Stimulated activated CD8-positive, alpha-beta memory T cell treated with anti-CD3 and anti-CD28 coated beads, Interleukin-2, amount 100 ng/mL, for 48 hours (primary cell): ENCODE measurements around the gene DOCK8.
"Not testable (repeated sequence)": the region's sequence is repeated elsewhere in the genome, so short reads cannot be mapped to it uniquely, and the experiment has no call there.

ENCODE experiments used
- DNase-seq, 2 donors: peaks; one replicate each; pipeline ENCODE4 v3.0.0-alpha.2; 2020; ENCODE audit warnings: low read depth in 2 of 2

The DOCK8 gene

DNA sequence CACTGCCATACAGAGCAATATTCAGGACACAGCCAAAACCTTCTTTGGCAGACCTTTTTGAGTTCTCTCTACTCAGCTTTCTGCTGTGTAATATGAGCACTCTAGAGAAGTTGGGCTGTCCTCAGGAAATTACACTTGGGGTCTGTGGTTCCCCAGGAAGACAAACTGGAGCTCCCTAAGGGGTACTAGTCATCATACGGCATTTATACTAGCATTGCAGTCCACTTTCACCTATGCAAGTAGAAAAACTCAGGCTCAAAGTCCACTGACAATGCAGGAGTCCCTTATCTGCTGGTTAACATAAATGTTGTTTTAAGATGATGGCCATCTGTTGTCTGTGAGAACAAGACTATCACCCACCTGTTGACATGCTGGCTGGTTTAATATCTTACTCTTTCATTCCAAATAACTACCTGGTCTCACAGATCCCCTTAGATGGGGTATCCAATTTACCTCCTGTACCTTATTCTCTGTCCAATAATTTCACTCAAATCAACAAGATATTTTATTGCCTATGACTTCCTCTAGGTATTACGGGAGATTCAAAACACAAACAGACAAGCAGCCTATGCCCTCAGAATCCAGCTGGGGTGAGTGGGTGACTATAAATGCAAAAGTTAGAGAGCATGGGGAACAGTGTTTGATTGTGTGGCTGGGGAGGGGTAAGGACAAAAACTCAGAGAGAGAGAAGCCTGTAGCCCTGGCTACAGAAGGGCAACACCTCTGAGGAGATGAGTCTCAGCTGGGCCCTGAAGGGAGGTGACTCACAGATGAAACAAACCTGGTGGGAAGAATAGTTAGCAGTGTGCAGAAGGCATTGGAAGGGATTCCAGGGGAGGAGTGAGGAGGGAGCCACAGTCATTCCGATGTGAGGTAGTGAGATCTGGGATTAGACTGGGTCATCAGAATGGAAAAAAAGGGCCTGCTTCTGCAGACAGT is 10.2 kb downstream of the DOCK8 start:
- no peak for DNase-seq

GRCh38 chr9:227860-228259 is 13.2 kb downstream of the DOCK8 start:
- no peak for DNase-seq

- no peak for DNase-seq
Measured at GRCh38 chr9:228929-229695, 14.4 kb downstream of the DOCK8 start.

GRCh38 chr9:231625-232024 is 17.0 kb downstream of the DOCK8 start:
- not testable (repeated sequence) for DNase-seq

GRCh38 chr9:233708-234107 is 19.0 kb downstream of the DOCK8 start:
- not testable (repeated sequence) for DNase-seq

- DNase-seq = no peak
Measured at GRCh38 chr9:237141-237857, 22.6 kb downstream of the DOCK8 start.

DNA sequence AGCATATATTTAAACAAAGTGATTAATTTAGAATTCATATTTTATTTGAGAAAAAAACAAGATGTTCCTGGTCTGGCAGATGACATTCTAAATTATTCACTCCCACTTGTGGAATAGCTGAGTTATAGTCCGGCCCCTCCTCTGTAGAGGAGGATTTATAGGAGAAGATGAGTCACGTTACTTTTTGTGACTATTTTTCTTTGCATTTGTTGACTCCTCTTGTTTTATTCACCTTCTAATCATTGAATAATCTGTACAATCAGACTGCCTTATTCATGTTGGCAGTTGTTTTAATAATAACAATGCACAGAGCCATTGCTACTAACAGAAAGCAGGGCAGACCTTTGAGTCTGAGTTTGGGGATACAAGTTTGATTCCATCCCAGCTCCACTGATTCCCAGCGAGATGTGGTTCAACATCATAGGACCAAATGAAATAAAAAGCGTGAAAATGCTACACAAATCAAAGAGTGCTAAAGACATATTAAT is 23.2 kb downstream of the DOCK8 start:
- no peak for DNase-seq

DNA sequence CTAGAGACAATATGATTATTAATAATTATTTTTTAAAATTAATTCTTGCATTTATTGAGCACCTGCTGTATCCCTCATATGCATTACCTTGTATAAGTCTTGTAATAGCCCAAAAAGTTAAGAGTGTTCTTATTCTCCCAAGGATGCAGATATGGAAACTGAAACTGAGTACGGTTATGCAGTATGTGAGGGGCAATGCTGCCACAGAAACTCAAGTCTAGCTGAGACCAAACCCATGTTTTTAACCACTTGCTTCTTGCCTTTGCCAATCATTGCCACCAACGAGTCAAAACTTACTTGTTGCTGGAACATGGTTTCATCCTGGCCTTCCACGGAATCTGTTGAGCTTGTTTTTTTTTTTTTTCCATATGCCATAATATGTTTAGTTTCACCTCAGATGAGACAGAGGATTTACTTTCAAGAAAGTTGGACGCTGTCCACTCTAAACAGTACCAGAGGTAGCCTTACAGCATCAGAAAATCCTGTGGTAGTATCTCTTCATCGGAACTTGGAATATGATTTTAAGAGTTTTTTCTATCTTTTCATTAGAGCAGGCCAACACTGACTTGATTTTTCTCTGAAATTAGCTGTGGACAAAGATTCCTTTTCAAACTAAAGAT is 27.9 kb downstream of the DOCK8 start:
- DNase-seq = no peak

- no peak for DNase-seq
Measured at GRCh38 chr9:248278-248961, 33.8 kb downstream of the DOCK8 start.

- DNase-seq = no peak
Measured at GRCh38 chr9:249025-249424, 34.4 kb downstream of the DOCK8 start.

DNA sequence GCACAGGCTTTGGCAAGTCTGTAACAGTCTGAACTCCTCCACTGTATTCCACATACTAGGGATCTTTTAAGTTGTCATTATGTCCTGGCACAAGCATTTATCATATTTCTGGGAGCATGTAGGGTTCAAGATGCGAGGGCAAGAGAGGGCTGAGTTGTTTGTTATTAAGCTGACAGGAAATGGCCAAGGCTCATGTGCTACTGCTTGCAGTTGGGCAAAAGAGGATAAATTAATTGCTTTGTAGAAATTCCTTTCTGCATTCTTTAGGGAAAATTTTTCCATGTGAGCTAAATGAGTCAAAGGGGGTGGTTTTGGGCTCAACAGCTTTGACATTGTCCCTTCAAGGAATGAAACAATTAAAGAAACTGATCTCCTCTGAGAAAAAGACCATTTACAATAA is 35.4 kb downstream of the DOCK8 start:
- no peak for DNase-seq

GRCh38 chr9:250625-251024 is 36.0 kb downstream of the DOCK8 start:
- DNase-seq = no peak

GRCh38 chr9:251398-251797 is 36.7 kb downstream of the DOCK8 start:
- no peak for DNase-seq

DNA sequence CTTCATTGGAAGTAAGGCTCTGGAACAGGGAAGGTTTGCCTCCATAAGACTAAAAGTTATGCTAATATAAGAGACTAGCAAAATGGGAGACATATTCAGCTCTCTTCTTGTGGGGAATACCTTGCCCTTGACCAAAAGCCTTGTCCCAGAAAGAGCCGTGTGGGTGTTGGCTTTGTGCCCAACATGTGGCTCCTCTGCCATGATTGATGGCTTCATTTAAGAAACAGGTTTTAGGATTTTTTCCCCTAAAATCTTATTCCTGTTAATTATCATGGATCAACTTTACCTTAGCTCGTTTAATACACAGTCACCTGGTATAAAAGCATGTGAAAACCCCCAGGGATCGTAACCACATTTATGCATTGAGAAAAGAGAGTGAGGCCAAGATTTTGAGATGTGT is 38.9 kb downstream of the DOCK8 start:
- DNase-seq = no peak

DNA sequence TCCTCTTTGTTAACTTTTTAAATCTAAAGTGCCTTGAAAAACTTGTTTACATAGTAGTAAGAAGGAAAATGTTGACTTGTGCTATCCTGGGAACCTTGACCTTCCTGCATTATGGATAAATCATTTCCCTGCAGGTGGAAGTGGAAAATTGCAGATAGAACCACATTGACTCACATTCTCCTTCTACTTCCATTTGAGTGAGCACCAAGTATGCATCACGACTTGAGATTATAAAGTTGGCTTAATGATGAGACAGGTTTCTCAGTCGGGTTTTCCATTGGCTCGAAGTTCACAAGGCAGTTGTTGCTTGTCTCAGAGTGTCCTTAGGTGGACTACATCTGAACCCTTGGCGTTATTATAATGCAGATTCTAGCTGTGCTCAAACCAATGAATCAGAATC is 39.9 kb downstream of the DOCK8 start:
- no peak for DNase-seq

DNA sequence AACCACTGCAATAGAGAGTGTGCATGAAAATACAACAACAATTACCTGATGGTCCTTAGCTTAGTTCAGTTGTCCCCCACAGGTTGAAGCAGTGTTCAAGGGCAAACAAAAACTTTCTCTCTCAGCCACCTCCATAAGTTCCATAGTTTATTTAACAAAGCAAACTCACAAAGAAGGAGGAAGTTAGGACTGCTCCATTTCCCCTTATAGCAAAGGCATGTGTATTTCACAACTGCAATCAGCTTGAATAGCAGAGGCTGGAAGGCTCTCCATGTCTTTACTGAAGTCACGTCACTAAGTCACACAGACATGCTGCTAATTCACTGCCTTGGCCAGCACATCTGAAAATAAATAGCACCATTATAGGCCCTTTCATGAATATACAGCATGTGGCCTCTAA is 43.3 kb downstream of the DOCK8 start:
- DNase-seq = no peak

GRCh38 chr9:259405-260404 is 45.0 kb downstream of the DOCK8 start:
- no peak for DNase-seq

GRCh38 chr9:264231-264630 is 49.6 kb downstream of the DOCK8 start:
- DNase-seq = no peak

DNA sequence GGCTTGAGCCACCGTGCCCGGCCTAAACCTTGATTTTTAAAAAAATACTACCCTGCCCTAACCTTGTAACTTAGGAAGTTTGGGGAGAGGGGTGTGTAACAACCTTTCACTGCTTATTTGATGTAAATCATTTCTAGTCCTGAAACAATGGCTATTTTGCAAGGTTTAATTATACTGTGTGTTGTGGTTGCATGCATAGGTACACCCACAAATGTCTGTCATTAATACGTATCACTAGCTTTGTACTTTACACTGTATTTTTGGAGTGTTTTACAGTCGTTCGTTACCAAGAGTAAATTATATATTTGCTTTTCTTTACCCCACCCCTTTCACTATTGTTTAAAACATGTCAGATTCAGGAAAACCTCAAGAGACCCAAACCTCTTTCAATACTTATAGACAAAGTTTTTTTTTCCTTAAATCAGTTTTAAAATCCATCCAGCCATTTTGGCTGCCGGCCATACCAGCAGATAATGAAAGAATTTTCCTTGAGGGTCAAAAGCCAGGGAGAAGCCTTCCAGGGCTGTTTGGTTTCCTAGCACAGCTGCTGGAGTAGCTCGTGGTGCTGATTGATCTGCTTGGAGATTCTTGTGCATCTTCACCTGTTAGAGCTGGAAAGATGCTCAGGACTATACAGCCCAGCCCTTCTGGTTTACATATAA is 50.7 kb downstream of the DOCK8 start:
- no peak for DNase-seq
